GM18873 (cell line): ENCODE results near the gene MAGEA2B.
"Not testable (repeated sequence)": the region's sequence is repeated elsewhere in the genome, so short reads cannot be mapped to it uniquely, and the experiment has no call there.

ENCODE experiments used
- ATAC-seq: cut with Tn5 transposase; IDR thresholded peaks from one replicate; pipeline ENCODE4 v1.9.1; 2021; ENCODE audit warnings: mild to moderate bottlenecking, moderate library complexity, moderate number of reproducible peaks; ENCODE audit not compliant: unreplicated experiment, low FRiP score

The MAGEA2B gene

DNA sequence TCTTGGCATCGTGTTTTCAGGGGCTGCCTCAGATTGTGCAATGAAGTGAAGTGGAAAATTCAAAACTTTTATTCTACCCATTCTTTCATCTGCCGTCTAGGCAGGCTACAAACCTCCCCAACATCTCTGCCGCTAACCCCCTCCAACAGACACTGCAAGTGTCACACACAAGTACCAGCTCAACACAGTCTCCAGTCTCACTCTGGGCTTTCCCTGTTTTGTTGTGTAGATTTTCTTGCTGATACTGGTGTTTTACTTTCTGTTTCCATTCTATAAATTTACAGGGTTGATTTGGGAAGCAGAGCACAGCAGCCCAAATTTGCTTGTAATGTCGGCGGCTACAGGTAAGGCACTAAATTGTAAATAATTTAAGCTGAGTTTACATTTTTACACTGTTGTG, 40.4 kb downstream of the MAGEA2B start:
- not testable (repeated sequence) for ATAC-seq

DNA sequence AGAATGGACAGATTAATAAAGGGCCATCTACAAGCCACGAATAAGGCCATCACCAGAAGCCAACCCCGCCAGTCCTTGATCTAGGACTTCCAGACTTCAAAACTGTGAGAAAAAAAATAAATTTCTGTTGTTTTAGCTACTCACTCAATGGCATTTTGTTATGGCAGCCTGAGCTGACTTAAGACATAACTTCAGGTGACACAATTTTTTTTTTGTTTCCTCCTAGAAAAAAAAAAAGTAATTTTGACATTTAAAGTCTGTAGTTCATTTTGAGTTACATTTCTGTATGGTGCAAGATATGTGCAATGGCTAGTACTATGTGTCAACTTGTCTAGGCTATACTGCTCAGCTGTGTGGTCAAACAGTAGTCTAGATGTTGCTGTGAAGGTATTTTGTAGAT, 44.5 kb downstream of the MAGEA2B start, which contains the start of gene CSAG3:
TSS of gene CSAG3 (plus strand) at position 301 of the 400 bp plus-strand sequence.
- ATAC-seq = not testable (repeated sequence)

DNA sequence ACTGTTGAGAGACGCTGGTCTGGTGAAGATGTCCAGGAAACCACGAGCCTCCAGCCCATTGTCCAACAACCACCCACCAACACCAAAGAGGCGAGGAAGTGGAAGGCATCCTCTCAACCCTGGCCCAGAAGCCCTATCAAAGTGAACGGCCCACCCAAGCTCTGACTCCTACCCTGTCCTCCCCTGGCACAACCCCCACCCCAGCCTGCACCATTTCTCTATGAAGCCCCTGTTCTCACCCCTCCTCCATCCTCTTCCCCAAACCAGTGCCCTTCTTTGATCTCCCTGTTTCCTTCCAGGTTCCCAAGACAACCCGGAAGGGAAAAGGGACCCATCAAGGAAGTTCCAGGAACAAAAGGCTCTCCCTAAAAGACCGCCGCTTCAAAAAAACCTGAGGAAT, 45.1 kb downstream of the MAGEA2B start:
- ATAC-seq = not testable (repeated sequence)

DNA sequence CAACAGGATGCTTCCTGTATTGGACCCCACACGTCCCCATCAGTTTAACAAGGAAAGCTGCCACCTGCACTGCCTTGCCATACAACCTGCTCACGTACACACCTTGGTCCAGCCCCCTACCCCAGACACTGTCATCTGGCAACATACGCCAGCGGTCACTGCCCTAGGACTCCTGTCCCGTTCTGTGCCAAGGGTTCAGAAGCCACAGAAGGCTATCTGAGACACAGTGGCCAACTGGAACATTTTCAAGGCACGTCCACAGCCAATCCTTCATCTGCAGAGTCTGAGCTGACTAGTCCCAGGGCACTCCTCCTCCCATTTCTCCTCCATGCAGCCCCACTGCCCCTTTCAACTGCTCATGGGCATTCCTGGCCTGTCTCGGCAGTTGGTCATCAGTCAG, 47.2 kb downstream of the MAGEA2B start:
- not testable (repeated sequence) for ATAC-seq

DNA sequence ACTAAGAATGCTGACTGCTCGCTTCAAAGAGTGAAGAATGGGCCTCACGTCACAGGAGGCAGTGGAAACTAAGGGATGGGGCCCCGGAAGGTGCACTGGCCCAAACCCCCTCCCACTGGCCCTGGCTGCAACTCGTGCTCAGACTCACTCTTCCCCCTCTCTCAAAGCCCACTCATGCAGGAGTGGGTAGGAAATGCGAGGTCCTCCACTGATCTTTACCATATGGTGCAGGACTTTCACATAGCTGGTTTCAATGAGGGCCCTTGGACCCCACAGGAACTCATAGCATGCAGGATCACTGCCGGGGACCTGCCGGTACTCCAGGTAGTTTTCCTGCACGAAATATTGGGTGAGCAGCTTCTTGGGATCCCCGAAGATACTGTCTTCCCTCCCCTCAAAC, 52.1 kb downstream of the MAGEA2B start:
- ATAC-seq = not testable (repeated sequence)
